ENCODE data around the gene CLPSL2. TPM values are rescaled to one million over a fixed set of nuclear protein-coding genes. Genes with fewer than 3 reads are reported as not detected.

The CLPSL2 gene
- total RNA-seq, 1 donor from 2014 or later: not detected

DNA sequence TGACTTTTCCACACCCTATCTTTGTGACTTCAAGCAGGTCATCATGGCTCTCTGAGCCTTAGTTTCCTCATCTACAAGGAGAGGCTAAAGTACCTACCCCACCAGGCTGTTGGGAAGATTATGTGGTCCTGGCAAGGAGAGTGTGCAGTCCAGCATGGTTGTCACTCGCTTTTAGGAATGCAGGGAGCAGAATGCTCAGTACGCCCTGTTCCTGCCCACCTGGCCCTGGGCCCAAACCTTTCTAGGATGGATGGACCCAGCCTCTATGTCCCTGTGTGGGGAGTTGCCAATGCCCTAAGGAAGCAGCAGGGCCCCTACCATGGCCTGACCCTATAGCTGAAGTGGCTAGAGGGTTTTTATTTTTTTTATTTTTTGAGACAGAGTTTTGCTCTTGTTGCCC lies 2.0 kb downstream of the CLPSL2 start:
- DNase-seq (ENCODE audit: missing footprints): no peak
- intact Hi-C loops (cut with DNase I): no loop called here
- peak; percentile 52 for ATAC-seq

DNA sequence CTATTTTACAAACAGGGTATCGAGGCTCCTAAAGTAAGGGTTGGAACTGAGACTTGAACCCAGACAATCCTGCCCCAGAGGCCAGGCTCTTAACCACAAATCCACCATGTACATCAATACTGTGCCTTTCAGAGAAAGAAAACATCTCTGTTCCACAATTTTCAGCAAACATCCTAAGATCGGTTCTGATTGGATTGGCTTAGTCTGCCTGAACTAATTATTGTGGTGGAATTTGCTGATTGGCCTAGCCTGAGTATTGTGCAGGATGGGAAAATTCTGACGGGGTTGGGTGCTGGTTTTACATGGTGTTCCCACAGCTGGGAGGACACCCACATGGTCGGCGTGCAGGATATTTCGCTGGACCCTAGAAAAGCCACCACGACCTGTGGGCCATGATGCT lies 4.3 kb downstream of the CLPSL2 start, which contains the start of gene CLPSL1:
Gene CLPSL1, plus strand, starts transcription at position 301 of the 400 bp plus-strand sequence. Its CDS starts 92 bp downstream, at position 393.
- ATAC-seq (no peak), DNase-seq (ENCODE audit: missing footprints) (no peak)
- intact Hi-C loops (cut with DNase I): no loop called here

DNA sequence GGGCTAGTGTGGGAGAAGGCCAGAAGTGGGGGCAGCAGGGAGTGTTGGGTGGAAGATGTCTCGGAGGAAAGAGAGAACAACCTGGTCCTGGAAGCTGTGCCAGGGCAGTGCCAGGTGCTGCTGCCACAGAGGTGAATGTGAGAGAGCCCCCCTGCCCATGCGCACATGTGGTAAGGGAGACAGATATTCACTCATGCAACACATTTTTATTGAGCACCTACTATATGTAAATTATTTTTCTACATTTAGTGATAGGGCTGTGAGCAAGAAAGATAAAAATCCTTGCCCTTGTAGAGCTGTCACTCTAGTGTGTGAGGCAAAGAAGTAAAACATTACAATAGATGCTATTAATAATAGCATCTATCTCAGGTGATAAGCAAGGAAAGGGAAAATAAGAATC lies 4.9 kb downstream of the CLPSL2 start:
- no peak for DNase-seq (ENCODE audit: missing footprints)
- intact Hi-C loops (cut with DNase I): no loop called here
- no peak for ATAC-seq

DNA sequence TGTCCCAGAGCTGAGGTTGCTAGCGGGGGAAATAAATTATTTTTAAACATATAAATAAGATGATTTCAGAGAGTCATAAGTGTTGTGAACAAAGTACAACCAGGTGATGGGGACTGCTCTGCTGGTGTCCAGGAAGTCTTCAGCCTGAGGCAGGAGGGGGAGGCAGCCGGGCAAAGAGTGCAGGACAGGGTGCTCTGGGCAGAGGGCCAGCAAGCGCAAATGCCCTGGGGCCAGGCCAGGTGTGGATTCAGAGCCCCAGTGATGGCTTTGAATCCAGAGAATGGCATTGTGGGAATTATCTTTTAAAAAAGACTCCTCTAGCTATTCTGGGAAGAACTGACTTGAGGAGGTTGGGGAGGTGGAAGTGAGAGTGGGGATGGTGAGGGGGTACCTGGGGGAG lies 6.0 kb downstream of the CLPSL2 start:
- DNase-seq (ENCODE audit: missing footprints) (no peak), ATAC-seq (no peak)

DNA sequence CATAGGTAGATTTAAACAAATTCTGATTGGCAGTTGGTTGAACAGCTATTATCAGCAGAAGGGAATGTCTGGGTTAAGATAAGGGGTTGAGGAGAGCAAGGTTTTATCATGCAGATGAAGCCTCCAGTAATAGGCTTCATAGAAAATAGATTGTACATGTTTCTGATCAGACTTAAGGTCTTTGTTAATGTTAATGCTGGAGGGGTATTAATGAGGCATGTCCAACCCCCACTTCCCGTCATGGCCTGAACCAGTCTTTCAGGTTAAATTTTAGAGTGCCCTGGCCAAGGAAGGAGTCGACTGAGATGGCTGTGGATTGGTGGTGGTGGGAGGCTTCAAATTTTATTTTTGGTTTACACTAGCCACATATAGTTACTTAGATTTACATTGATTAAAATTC lies 7.8 kb downstream of the CLPSL2 start:
- intact Hi-C loops (cut with DNase I): no loop called here
- ATAC-seq (no peak), DNase-seq (ENCODE audit: missing footprints) (no peak)

More for the DNA sequence above, 6.0 kb downstream of the CLPSL2 start:
- intact Hi-C loops (cut with DNase I): no loop called here

DNA sequence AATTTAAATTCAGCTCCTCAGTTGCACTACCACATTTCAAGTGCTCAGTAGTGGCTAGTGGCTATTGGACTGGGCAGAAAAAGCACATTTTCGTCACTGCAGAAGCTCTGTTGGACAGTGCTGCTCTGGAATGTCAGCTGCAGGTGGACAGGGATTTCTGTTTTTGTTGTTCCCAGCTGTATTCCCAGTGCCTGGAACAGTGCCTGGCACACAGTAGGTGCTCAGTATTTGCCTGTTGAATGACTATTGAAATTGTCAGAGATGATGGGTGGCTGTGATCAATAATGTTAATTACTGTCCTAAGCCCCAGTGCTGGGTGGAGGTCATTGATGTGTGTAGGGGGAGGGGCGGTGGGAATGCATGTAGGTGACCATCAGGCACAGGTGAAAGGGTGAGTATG lies 9.9 kb downstream of the CLPSL2 start:
- no peak for ATAC-seq
- no peak for DNase-seq (ENCODE audit: missing footprints)
- intact Hi-C loops (cut with DNase I): no loop called here

DNA sequence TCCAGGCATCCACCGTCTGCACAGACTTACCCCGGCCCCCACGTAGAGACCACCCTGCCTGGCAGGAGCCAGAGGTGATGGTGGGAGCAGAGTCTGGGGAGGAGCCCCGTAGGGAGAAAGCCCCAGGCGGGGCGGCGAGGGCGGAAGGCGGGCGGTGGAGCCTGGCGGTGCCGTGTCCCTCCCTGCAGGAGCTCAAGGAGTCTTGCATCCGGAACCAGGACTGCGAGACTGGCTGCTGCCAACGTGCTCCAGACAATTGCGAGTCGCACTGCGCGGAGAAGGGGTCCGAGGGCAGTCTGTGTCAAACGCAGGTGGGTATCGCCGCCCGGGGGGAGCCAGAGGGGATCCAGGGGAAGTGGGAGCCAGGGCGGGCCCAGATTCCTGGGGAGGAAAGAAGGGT lies 10.4 kb downstream of the CLPSL2 start:
- no peak for ATAC-seq
- intact Hi-C loops (cut with DNase I): no loop called here

DNA sequence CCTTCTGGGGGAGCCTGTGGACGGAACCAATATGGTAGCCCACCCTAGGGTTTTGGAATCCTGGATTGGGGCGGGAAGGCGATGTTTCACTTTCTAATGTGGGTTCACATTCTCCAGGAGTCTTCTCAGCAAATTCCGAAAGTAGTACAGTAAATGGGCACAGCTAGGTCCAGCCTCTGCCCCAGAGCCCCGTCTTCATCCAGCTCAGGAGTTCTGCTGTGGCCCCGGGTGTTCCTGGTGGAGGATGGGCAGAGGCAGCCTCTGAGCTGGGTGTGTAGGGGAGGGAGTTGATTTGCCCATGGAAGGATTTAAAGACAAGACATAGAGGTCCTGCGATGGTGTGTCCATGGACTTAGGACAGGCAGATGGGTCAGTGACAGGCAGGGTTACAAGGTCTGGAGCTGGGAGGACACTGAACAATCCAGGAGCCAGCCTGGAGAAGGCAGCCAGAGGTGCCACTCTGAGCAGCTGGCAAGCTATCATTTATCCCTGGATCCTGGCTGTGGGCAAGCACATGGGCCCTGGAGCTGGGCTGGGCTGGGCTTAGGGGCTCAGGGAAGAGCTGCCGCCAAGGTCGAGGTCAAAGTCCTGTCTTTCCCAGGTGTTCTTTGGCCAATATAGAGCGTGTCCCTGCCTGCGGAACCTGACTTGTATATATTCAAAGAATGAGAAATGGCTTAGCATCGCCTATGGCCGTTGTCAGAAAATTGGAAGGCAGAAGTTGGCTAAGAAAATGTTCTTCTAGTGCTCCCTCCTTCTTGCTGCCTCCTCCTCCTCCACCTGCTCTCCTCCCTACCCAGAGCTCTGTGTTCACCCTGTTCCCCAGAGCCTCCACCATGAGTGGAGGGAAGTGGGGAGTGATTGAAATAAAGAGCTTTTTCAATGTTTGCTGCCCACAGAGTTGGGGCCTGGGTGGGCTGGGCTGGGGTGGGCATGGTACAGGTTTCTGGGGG lies 11.1 kb downstream of the CLPSL2 start:
- ATAC-seq (no peak), DNase-seq (ENCODE audit: missing footprints) (no peak)
- intact Hi-C loops (cut with DNase I): no loop called here

More for the DNA sequence above, 10.4 kb downstream of the CLPSL2 start:
- DNase-seq (ENCODE audit: missing footprints): no peak

DNA sequence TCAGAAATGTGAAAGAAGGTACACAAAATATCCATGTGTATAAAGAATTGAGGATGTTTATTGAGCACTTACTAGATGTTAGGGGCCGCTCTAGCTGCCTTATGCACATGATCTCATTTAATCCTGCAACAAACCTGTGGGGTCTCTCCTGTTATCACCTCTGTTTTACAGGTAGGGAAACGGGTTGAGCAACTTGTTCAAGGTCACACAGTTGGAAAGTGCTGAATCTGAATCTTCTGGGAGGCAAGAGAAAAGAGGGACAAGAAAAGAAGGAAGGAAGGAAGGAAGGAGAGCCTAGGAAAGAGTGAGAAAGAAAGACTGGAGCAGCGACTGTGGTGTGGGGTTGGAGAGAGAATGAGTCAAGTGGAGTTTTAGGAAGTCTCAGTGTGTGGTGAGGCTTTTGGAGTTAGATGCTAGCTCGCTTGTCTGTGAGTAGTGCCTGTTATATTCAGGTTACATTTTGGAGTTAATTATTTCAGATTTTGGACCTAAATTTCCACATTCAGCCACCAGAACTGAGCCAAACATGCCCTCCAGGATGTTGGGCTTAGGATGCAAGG lies 12.1 kb downstream of the CLPSL2 start:
- no peak for ATAC-seq
- intact Hi-C loops (cut with DNase I): no loop called here

DNA sequence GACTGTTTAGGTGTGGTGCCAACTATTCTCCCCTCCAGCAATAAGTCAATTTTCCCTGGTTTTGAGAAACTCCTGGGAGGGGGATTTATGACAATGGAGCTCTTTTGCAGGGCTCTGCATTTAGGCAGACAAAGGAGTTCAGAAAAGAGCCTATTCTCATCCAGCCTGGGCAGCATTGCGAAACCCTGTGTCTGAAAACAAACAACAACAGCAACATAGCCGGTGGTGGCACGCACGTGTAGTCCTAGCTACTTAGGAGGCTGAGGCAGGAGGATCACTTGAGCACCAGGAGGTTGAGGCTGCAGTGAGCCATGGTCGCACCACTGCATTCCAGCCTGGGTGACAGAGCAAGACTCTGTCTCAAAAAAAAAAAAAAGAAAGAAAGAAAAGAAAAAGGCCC lies 14.3 kb downstream of the CLPSL2 start:
- ATAC-seq: no peak
- no peak for DNase-seq (ENCODE audit: missing footprints)
- intact Hi-C loops (cut with DNase I): no loop called here

More for the DNA sequence above, 12.1 kb downstream of the CLPSL2 start:
- DNase-seq (ENCODE audit: missing footprints): no peak

DNA sequence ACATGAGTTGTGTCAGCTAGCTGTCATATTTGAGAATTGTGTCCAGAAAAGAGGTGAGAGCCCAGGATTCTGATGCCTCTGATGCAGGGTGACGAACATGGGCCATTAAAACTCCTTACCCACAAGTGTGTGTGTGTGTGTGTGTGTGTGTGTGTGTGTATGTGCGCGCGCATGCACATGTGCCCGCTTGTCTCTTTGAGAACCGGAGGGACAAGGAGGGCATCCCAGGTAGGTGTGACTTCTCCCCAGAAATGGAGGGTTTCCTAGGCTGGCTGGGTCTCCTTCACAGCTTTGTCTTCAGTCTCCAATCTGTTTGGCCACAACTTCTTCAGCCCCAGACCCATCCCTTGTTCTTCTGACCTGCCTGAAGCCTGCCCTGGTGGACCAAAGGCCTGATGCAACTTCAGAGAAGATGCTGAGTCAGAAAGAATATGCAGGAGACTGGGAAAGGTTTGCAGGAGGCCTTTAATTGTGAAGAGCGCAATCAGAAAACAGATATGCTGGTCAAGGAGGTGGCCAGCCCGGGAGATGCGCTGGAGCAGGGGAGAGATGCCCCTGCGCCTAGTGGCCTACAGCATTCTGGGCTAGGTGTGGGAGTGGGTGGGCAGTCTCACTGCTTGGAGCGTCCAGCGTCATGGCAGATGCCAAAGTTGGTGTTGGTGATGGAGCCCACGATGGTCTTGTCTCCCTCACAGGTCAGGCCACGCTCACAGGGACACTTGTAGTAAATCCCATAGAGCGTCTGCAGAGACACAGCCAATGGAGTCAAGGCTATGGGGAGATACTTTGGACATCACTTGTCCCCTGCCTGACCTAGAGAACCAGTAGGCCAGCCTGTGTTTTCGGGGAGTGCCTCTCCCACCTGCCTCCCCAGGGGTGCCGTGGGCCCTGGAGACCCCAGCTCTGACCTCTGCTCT lies 18.4 kb downstream of the CLPSL2 start:
- intact Hi-C loops (cut with DNase I): no loop called here
- DNase-seq (ENCODE audit: missing footprints) (no peak), ATAC-seq (no peak)

DNA sequence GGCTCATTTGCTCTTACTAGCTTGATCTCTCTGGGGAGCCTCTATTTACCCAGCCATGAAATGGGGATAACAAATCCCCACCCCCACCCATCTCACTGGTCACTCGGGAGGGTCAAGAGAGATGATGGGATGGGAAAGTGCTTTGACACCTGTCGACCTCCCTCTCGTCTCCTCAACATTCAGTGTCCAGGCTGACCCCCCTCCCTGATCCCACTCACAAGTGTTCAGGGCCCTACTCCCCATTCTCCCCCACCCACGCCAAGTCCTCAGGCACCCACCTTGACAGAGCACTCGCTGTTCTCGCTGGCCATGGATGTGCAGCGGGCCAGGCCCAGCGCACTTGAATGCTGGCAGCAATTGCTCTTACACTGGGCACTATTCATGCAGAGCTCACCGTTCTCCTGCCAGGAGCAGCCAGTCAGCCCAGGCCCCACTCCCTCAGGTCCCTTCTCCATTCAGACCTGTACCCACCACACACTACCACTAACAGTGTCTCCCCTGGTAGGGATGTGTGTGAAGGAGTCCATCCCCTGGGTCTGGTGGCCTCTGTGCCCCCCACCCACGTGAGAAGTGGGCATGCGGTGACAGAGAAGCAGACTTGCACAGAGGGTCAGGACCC lies 19.2 kb downstream of the CLPSL2 start:
- no peak for DNase-seq (ENCODE audit: missing footprints)
- no peak for ATAC-seq
- intact Hi-C loops (cut with DNase I): no loop called here

DNA sequence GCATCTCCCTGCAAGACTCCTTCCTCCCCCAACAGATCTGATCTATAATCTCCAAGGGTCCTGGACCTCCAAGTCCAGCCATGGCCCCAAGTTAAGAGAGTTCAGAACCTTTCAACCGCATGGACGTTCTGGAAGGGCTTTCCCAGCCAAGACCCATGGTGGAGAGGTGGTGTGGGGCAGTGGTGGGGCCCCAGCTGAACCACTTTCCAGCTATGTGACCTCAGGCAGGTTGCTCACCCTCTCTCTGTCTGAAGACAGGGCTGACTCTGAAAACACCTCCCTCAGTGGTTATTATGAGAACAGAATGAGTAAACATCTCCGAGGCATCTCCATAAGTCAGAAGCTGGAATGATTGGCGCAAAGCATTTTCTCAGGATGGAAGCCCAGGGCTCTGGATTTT lies 19.8 kb downstream of the CLPSL2 start:
- no peak for DNase-seq (ENCODE audit: missing footprints)
- intact Hi-C loops (cut with DNase I): no loop called here

DNA sequence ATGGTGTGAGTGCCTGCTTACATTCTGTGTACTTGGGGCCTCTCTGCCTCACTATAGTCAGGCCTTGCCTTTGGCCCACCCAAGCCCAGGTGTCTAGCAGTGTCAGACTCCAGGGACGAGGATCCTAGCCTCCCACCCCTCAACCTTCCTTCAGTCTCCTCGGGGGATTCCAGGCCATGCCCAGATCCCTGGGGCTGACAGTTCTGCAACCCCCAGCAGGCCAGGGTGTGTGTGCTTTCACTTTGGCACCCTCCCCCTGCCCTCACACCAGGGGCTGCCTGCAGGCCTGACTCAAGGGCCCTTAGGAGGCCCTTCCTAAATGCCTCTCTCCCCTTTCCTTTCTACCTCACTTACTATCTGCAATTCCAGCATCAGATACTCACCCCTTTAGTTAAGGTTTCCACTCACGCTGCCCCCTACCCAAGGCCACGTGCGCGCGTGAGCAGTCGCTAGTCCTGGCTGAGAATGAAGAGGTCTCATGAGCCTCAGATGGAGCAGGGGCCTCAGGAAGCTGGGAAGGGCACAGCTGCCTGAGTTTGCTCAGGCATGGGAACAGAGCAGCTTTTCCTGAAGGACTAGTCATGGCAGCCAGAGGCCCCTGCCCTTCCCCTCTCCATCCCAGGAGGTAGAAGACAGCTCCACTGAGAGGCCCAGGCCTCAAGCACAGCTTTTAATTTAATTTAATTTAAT lies 21.6 kb downstream of the CLPSL2 start:
- ATAC-seq (no peak), DNase-seq (ENCODE audit: missing footprints) (no peak)
- intact Hi-C loops (cut with DNase I): no loop called here

More for the DNA sequence above, 19.8 kb downstream of the CLPSL2 start:
- ATAC-seq: no peak

DNA sequence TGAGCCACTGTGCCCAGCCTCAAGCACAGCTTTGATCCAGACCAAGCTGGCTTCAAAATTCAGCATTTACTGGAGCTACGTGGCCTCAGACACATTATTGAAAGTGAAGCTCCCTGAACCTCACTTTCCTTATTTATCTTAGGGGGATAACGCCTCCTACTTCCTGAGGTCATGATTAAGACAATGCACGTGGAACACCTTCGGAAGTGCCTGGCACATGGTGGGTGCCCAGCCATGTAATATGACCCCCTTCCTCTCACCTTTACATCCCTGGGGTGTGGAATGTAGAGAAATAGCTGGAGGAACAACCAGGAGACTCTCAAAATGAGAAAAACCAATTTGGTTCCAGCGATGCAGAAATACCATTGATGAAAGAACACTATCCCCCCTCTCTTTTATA lies 22.3 kb downstream of the CLPSL2 start:
- ATAC-seq (no peak), DNase-seq (ENCODE audit: missing footprints) (no peak)
- intact Hi-C loops (cut with DNase I): no loop called here

DNA sequence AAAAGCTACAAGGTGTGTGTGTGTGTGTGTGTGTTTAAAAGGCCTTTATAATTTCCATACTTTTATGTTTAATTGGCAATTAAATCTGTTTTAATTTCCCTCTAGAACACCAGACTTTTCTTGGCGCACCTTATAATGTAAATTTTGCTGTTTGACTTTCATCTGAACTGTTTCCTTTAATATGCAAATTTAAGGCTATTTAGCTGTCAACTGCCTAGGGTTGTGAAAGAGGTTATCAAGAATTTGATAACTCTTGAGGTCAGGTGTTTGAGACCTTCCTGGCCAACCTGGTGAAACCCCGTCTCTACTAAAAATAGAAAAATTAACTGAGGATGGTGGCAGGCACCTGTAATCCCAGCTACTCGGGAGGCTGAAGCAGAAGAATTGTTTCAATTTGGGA lies 24.8 kb downstream of the CLPSL2 start:
- intact Hi-C loops (cut with DNase I): no loop called here
- ATAC-seq (no peak), DNase-seq (ENCODE audit: missing footprints) (no peak)

DNA sequence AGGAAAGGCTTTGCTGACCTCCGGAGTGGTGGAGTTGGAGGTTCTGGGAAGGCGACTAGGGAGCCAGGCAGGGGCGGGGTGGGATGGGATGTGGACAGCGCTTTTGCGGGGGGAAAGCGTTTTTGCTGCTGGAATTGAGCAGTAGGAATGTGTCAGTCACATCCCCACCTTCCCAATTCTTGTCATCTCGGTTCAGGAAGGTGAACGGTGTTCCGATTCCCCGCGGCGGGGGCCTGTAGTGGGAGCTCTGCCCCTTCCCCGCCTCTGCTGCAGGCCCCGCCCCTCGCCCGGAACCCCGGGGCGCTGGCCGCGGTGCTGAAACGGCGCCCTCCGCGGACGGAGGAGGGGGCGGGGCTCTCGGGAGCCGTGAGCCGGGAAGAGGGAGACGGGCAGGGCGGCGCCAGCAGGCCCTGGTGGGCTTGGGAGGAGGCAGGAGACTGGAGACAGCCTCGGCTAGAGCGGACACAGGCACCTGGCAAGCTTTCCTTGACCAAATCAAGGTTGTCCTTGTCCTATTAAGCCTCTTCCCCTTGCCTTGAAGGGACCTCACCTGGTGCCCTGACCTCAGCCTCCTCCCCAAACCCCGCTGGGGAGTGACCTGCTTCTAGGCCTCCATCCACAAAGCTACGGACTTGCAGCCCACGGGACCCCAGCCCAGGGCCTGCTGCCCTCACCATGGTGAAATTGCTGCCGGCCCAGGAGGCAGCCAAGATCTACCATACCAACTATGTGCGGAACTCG lies 28.8 kb downstream of the CLPSL2 start, which contains the start of gene LHFPL5:
Gene LHFPL5, plus strand, starts transcription at position 357 of the 741 bp plus-strand sequence. Its CDS starts 319 bp downstream, at position 676.
- peak; percentile 76 for ATAC-seq
- intact Hi-C loops (cut with DNase I): no loop called here
- no peak for DNase-seq (ENCODE audit: missing footprints)

All from Right ventricle myocardium inferior (tissue), 1 donor.